Natural killer cell (primary cell): ENCODE data around the gene UROC1. TPM values are rescaled to one million over a fixed set of nuclear protein-coding genes. Genes with fewer than 3 reads are reported as not detected.

Source experiments
- ATAC-seq, 3 donors: fragments of 150-1000 bp in 2 of 3; fragments of 200-7000 bp in 1 of 3; cut with Tn5 transposase; 1 replicate in 1 of 3; 2 replicates in 2 of 3; pipeline ENCODE4 v1.10.0; 2021; ENCODE audit warnings: mild to moderate bottlenecking in 2 of 3, moderate library complexity in 2 of 3
- DNase-seq, 2 donors: peaks; one replicate each; pipeline versions ENCODE4 v3.0.0 to v3.0.0-alpha.2; 2013 to 2021; ENCODE audit warnings: mixed read lengths in 1 of 2
- H3K27ac ChIP-seq: one replicate; pipeline ENCODE4 v1.5.1; 2013; ENCODE audit warnings: mild to moderate bottlenecking, low read length
- H3K27me3 ChIP-seq: one replicate; pipeline ENCODE4 v1.6.1; 2013; ENCODE audit warnings: low read length; ENCODE audit not compliant: control insufficient read depth, insufficient read depth
- H3K36me3 ChIP-seq: one replicate; pipeline ENCODE4 v1.6.1; 2013; ENCODE audit warnings: low read length; ENCODE audit not compliant: control insufficient read depth, insufficient read depth
- H3K4me1 ChIP-seq: one replicate; pipeline ENCODE4 v1.6.1; 2013; ENCODE audit warnings: low read length; ENCODE audit not compliant: control insufficient read depth, insufficient read depth
- H3K4me3 ChIP-seq: one replicate; pipeline ENCODE4 v1.5.1; 2013; ENCODE audit warnings: low read length
- H3K9me3 ChIP-seq: one replicate; pipeline ENCODE4 v1.6.1; 2013; ENCODE audit warnings: low read length; ENCODE audit not compliant: control insufficient read depth, insufficient read depth
- H3K27ac Mint-ChIP-seq, 2 donors: one replicate each; pipeline ENCODE4 v1.8.0; 2022; ENCODE audit warnings: mild to moderate bottlenecking in 2 of 2, mixed read lengths in 2 of 2, moderate library complexity in 1 of 2
- H3K27me3 Mint-ChIP-seq, 2 donors: one replicate each; pipeline ENCODE4 v1.8.0; 2022; ENCODE audit warnings: low read depth in 2 of 2, mixed read lengths in 2 of 2
- H3K36me3 Mint-ChIP-seq: one replicate; pipeline ENCODE4 v1.8.0; 2022; ENCODE audit warnings: mixed read lengths
- H3K4me1 Mint-ChIP-seq, 2 donors: one replicate each; pipeline ENCODE4 v1.8.0; 2022; ENCODE audit warnings: mixed read lengths in 2 of 2
- H3K4me3 Mint-ChIP-seq: one replicate; pipeline ENCODE4 v1.8.0; 2022; ENCODE audit warnings: mild to moderate bottlenecking, moderate library complexity, mixed read lengths
- H3K9me3 Mint-ChIP-seq, 2 donors: one replicate each; pipeline ENCODE4 v1.8.0; 2022; ENCODE audit warnings: mixed read lengths in 2 of 2
- CTCF ChIP-seq: fragments of 200-600 bp; IDR thresholded peaks from one replicate; pipeline ENCODE4 v1.8.0; 2022; ENCODE audit warnings: antibody characterized with exemption
- WGBS: methylation state at CpG from one replicate; pipeline ENCODE4 v1.1.7; 2013; ENCODE audit warnings: missing lambda C conversion rate; ENCODE audit not compliant: insufficient coverage; 5-methylcytosine and 5-hydroxymethylcytosine counted together
- intact Hi-C: fragments of 100-400 bp; cut with micrococcal nuclease; formaldehyde crosslinking; loops from one replicate; pipeline ENCODE4 v1.14.2; 2022
- total RNA-seq, 4 donors: library from RNA; stranded (reverse); fragments of 120-200 nt in 1 of 4; gene quantifications; one replicate each; pipeline versions ENCODE4 v1.2.3 to v1.2.4, GENCODE V29; 2013 to 2022

Gene UROC1
- total RNA-seq, 3 donors from 2014 or later (not counting 1 experiment from before 2014, with no cell fraction given), result not detected

DNA sequence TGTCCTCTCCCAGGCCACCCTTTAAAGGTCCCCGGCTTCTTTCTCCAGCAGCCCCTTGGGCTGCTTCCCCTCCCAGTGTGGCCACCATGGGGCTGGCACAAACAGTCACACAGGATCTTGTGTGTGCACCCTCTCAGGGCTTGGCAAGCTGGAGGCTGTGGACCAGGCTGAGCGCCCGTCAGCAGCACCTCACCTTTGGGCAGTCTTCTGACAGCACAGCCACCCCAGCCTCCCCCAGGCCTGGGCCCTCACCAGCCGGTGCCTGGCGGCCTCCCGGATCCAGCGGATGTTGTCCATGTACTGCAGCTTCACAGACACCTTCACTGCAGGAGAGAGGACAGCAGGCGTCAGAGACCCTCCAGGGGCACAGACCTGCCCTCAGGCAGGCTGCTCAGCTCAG lies 21.8 kb downstream of the UROC1 start:
- no peak for DNase-seq

GRCh38 chr3:126494970-126495230 lies 22.7 kb downstream of the UROC1 start:
- Mint-ChIP-seq H3K4me3 (no peak overlapping the region), H3K27me3 (no peaks in the 10 kb centered on the region), H3K36me3 (no peaks in the 10 kb centered on the region), H3K9me3 (no peaks in the 10 kb centered on the region), H3K4me1 (peaks cover 0 to 6% of the 10 kb centered on the region in 2 donors), H3K27ac (no peak overlapping the region)
- H3K27me3 ChIP-seq, result no peaks in the 10 kb centered on the region
- intact Hi-C loops, result no loop called here
- DNase-seq, result no peak
- no peak for TF ChIP-seq CTCF
- ATAC-seq, result no peak
- no peaks in the 10 kb centered on the region for H3K9me3 ChIP-seq
- no peak overlapping the region for H3K4me3 ChIP-seq
- WGBS, result 98% methylated on average over 5 of the region's 6 CpGs
- no peaks in the 10 kb centered on the region for H3K36me3 ChIP-seq
- H3K4me1 ChIP-seq, result no peaks in the 10 kb centered on the region
- no peak overlapping the region for H3K27ac ChIP-seq

More for the DNA sequence above, 21.8 kb downstream of the UROC1 start:
- H3K9me3 ChIP-seq, result no peaks in the 10 kb centered on the region
- Mint-ChIP-seq H3K4me3 (no peak overlapping the region), H3K4me1 (peaks cover 0 to 6% of the 10 kb centered on the region in 2 donors), H3K27ac (no peak overlapping the region), H3K36me3 (no peaks in the 10 kb centered on the region), H3K9me3 (no peaks in the 10 kb centered on the region), H3K27me3 (no peaks in the 10 kb centered on the region)
- no peak for ATAC-seq
- H3K27me3 ChIP-seq, result no peaks in the 10 kb centered on the region
- 96% methylated on average over 8 of the region's 8 CpGs for WGBS
- no peaks in the 10 kb centered on the region for H3K36me3 ChIP-seq
- H3K4me1 ChIP-seq, result no peaks in the 10 kb centered on the region
- no peak for TF ChIP-seq CTCF
- no peak overlapping the region for H3K4me3 ChIP-seq
- intact Hi-C loops, result no loop called here
- H3K27ac ChIP-seq, result no peak overlapping the region

GRCh38 chr3:126494204-126494969 lies 23.2 kb downstream of the UROC1 start:
- Histone ChIP-seq H3K4me3 (no peak overlapping the region), H3K36me3 (no peaks in the 10 kb centered on the region), H3K9me3 (no peaks in the 10 kb centered on the region), H3K27me3 (no peaks in the 10 kb centered on the region), H3K27ac (no peak overlapping the region), H3K4me1 (no peaks in the 10 kb centered on the region)
- TF ChIP-seq CTCF, result no peak
- 81% methylated on average over 12 of the region's 12 CpGs for WGBS
- Mint-ChIP-seq H3K36me3 (no peaks in the 10 kb centered on the region), H3K27me3 (no peaks in the 10 kb centered on the region), H3K9me3 (no peaks in the 10 kb centered on the region), H3K4me3 (no peak overlapping the region), H3K4me1 (peaks cover 0 to 6% of the 10 kb centered on the region in 2 donors), H3K27ac (no peak overlapping the region)
- intact Hi-C loops, result no loop called here
- no peak for ATAC-seq
- DNase-seq, result no peak

GRCh38 chr3:126493739-126494138 lies 23.8 kb downstream of the UROC1 start:
- intact Hi-C loops, result no loop called here
- H3K27ac ChIP-seq, result no peak overlapping the region
- no peak overlapping the region for H3K4me3 Mint-ChIP-seq
- H3K4me1 ChIP-seq, result no peaks in the 10 kb centered on the region
- H3K27me3 Mint-ChIP-seq, result no peaks in the 10 kb centered on the region
- no peak for DNase-seq
- H3K9me3 ChIP-seq, result no peaks in the 10 kb centered on the region
- no peak overlapping the region for H3K4me3 ChIP-seq
- no peaks in the 10 kb centered on the region for H3K9me3 Mint-ChIP-seq
- 69% methylated on average over 8 of the region's 9 CpGs for WGBS
- H3K4me1 Mint-ChIP-seq, result peaks cover 0 to 6% of the 10 kb centered on the region in 2 donors
- no peaks in the 10 kb centered on the region for H3K36me3 ChIP-seq
- no peak for ATAC-seq
- no peak overlapping the region for H3K27ac Mint-ChIP-seq
- no peaks in the 10 kb centered on the region for H3K36me3 Mint-ChIP-seq
- TF ChIP-seq CTCF, result no peak
- no peaks in the 10 kb centered on the region for H3K27me3 ChIP-seq
